DOHH2 (cell line): Measurements from ENCODE around the gene PRRG4.

Experiments used
- CTCF ChIP-seq: fragments of 200-600 bp; sonication (generic); IDR thresholded peaks from one replicate; pipeline ENCODE4 v1.5.1; 2014; ENCODE audit warnings: antibody characterized with exemption, mild to moderate bottlenecking, low read depth, low read length; ENCODE audit not compliant: poor library complexity, severe bottlenecking
- EZH2phosphoT487 ChIP-seq: fragments of 200-600 bp; sonication (generic); IDR thresholded peaks from 2 replicates; pipeline ENCODE4 v1.6.1; 2017; ENCODE audit warnings: borderline replicate concordance, mild to moderate bottlenecking, antibody characterized with exemption, low read length, moderate library complexity, mixed read lengths

DNA sequence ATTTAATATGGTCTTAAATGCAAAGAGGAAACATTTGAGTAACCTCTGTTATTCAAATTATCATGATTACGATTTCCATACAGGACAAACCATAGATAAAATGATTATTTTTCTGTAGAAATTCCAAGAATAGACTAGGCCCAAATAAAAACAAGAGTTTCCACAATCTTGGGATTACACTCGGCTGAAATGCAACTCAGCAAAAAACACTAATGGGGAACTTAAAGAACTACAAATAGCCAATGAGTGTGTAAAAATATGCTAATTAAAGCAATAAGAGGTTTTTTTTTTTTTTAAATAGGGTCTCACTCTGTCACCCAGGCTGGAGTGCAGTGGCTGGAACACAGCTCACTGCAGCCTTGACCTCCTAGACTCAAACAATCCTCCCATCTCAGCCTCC, 10.5 kb upstream of the PRRG4 start:
- no peak for TF ChIP-seq EZH2phosphoT487
- TF ChIP-seq CTCF: no peak
